MCF 10A (cell line): Measurements from ENCODE around the gene AGMO. TPM values are rescaled to one million over a fixed set of nuclear protein-coding genes. Genes with fewer than 3 reads are reported as not detected.

ENCODE experiments used
- BruUV-seq: library from RNA; stranded (reverse); fragments of 400-500 nt; replicated peaks from 2 replicates; lab custom pipeline; 2021; lab: Mats Ljungman, UMichigan
- CTCF ChIA-PET: fragments of 300-600 bp; sonication (Branson Sonifier 250); formaldehyde crosslinking; extraction: SDS; loops from one replicate; lab custom pipeline; 2021; ENCODE audit warnings: antibody characterized with exemption, inconsistent platforms; lab: Yijun Ruan, JAX
- POLR2A ChIA-PET: fragments of 300-600, 350-650 bp; sonication (Branson Sonifier 250); formaldehyde crosslinking; extraction: SDS; loops from one replicate; lab custom pipeline; 2020; ENCODE audit warnings: antibody characterized with exemption, inconsistent platforms; lab: Yijun Ruan, JAX
- DNase-seq: peaks from one replicate; pipeline ENCODE4 v3.0.0-alpha.2; 2018; ENCODE audit not compliant: unreplicated experiment
- H3K27ac Mint-ChIP-seq: one replicate; pipeline ENCODE4 v1.8.0; 2022; ENCODE audit warnings: mild to moderate bottlenecking, low read depth, mixed read lengths; ENCODE audit not compliant: unreplicated experiment
- H3K27me3 Mint-ChIP-seq: one replicate; pipeline ENCODE4 v1.8.0; 2022; ENCODE audit warnings: mixed read lengths; ENCODE audit not compliant: insufficient read depth, unreplicated experiment
- H3K36me3 Mint-ChIP-seq: one replicate; pipeline ENCODE4 v1.8.0; 2022; ENCODE audit warnings: mild to moderate bottlenecking, moderate library complexity, mixed read lengths; ENCODE audit not compliant: insufficient read depth, unreplicated experiment
- H3K4me1 Mint-ChIP-seq: one replicate; pipeline ENCODE4 v1.8.0; 2022; ENCODE audit warnings: mixed read lengths; ENCODE audit not compliant: insufficient read depth, unreplicated experiment
- H3K4me3 Mint-ChIP-seq: one replicate; pipeline ENCODE4 v1.8.0; 2022; ENCODE audit warnings: mild to moderate bottlenecking, moderate library complexity, mixed read lengths; ENCODE audit not compliant: unreplicated experiment
- H3K9me3 Mint-ChIP-seq: one replicate; pipeline ENCODE4 v1.8.0; 2022; ENCODE audit warnings: mixed read lengths; ENCODE audit not compliant: unreplicated experiment
- CTCF ChIP-seq: fragments of 200-600 bp; IDR thresholded peaks from one replicate; pipeline ENCODE4 v1.8.0; 2022; ENCODE audit warnings: antibody characterized with exemption, mild to moderate bottlenecking; ENCODE audit not compliant: unreplicated experiment
- intact Hi-C: fragments of 100-400 bp; cut with micrococcal nuclease; formaldehyde crosslinking; loops from 2 replicates; pipeline ENCODE4 v1.14.1; 2022
- total RNA-seq: library from RNA; stranded (reverse); gene quantifications from 2 replicates; pipeline ENCODE4 v1.2.3, GENCODE V29; 2022

The AGMO gene
- total RNA-seq, 1 experiment from 2014 or later = not detected

- intact Hi-C loops = no loop called here
- POLR2A ChIA-PET = no interaction called here
- DNase-seq = no peak
- Mint-ChIP-seq H3K27me3 (peaks cover 61% of the 10 kb centered on the region), H3K4me3 (no peak overlapping the region), H3K4me1 (no peaks in the 10 kb centered on the region), H3K27ac (no peak overlapping the region), H3K36me3 (no peaks in the 10 kb centered on the region), H3K9me3 (no peaks in the 10 kb centered on the region)
- no peak for TF ChIP-seq CTCF
- CTCF ChIA-PET = interaction anchor here (0.6 kb wide), 3 partner anchors 8 to 166 kb away, joined by 3 read pairs; no protein-coding TSS in a partner anchor
- no TSS peak for BruUV-seq
These were observed 3.1 kb downstream of the AGMO start for GRCh38 chr7:15558756-15559155.

GRCh38 chr7:15557686-15558085 is 4.1 kb downstream of the AGMO start:
- POLR2A ChIA-PET = no interaction called here
- Mint-ChIP-seq H3K9me3 (no peaks in the 10 kb centered on the region), H3K27ac (no peak overlapping the region), H3K4me1 (no peaks in the 10 kb centered on the region), H3K4me3 (no peak overlapping the region), H3K27me3 (peaks cover 58% of the 10 kb centered on the region), H3K36me3 (no peaks in the 10 kb centered on the region)
- intact Hi-C loops = no loop called here
- TF ChIP-seq CTCF = no peak
- DNase-seq = no peak
- BruUV-seq = no TSS peak
- CTCF ChIA-PET = no interaction called here

GRCh38 chr7:15557186-15557585 is 4.6 kb downstream of the AGMO start:
- no peak overlapping the region for H3K27ac Mint-ChIP-seq
- H3K36me3 Mint-ChIP-seq = no peaks in the 10 kb centered on the region
- BruUV-seq = no TSS peak
- no peak for DNase-seq
- no peaks in the 10 kb centered on the region for H3K4me1 Mint-ChIP-seq
- no peak overlapping the region for H3K4me3 Mint-ChIP-seq
- TF ChIP-seq CTCF = no peak
- intact Hi-C loops = no loop called here
- ChIA-PET CTCF (no interaction called here), POLR2A (no interaction called here)
- H3K27me3 Mint-ChIP-seq = peaks cover 53% of the 10 kb centered on the region
- H3K9me3 Mint-ChIP-seq = no peaks in the 10 kb centered on the region

- intact Hi-C loops = no loop called here
- no peak overlapping the region for H3K27ac Mint-ChIP-seq
- peaks cover 47% of the 10 kb centered on the region for H3K27me3 Mint-ChIP-seq
- ChIA-PET CTCF (no interaction called here), POLR2A (no interaction called here)
- no peaks in the 10 kb centered on the region for H3K9me3 Mint-ChIP-seq
- H3K4me3 Mint-ChIP-seq = no peak overlapping the region
- DNase-seq = no peak
- no TSS peak for BruUV-seq
- no peak for TF ChIP-seq CTCF
- no peaks in the 10 kb centered on the region for H3K36me3 Mint-ChIP-seq
- no peaks in the 10 kb centered on the region for H3K4me1 Mint-ChIP-seq
These were observed 5.3 kb downstream of the AGMO start for GRCh38 chr7:15556339-15557105.
